Nephron progenitor cell (in vitro differentiated cells): ENCODE data around the gene ZFP36.

Source experiments
- DNase-seq: peaks from one replicate; pipeline ENCODE4 v3.0.0; 2021
- H3K27ac Mint-ChIP-seq: 2 replicates; pipeline ENCODE4 v1.8.0; 2021; ENCODE audit warnings: mild to moderate bottlenecking, moderate library complexity, mixed read lengths
- H3K27me3 Mint-ChIP-seq: 2 replicates; pipeline ENCODE4 v1.8.0; 2021; ENCODE audit warnings: mild to moderate bottlenecking, low read depth, mixed read lengths; ENCODE audit not compliant: poor library complexity
- H3K36me3 Mint-ChIP-seq: 2 replicates; pipeline ENCODE4 v1.8.0; 2021; ENCODE audit warnings: low read depth, mixed read lengths
- H3K4me1 Mint-ChIP-seq: 2 replicates; pipeline ENCODE4 v1.8.0; 2021; ENCODE audit warnings: mixed read lengths
- H3K4me3 Mint-ChIP-seq: 2 replicates; pipeline ENCODE4 v1.8.0; 2021; ENCODE audit warnings: mild to moderate bottlenecking, moderate library complexity, mixed read lengths
- H3K9me3 Mint-ChIP-seq: 2 replicates; pipeline ENCODE4 v1.8.0; 2021; ENCODE audit warnings: mild to moderate bottlenecking, moderate library complexity, mixed read lengths
- CTCF ChIP-seq: fragments of 200-600 bp; sonication (generic); IDR thresholded peaks from 2 replicates; pipeline ENCODE4 v1.5.0; 2021; ENCODE audit warnings: antibody characterized with exemption

Gene ZFP36

GRCh38 chr19:39389631-39390414 is 16.8 kb upstream of the ZFP36 start:
- H3K9me3 Mint-ChIP-seq: no peaks in the 10 kb centered on the region
- peak overlapping the region; percentile 96 for H3K4me3 Mint-ChIP-seq
- DNase-seq: no peak
- no peaks in the 10 kb centered on the region for H3K27me3 Mint-ChIP-seq
- peaks cover 42% of the 10 kb centered on the region for H3K36me3 Mint-ChIP-seq
- peak overlapping the region; percentile 100 for H3K27ac Mint-ChIP-seq
- peaks cover 30% of the 10 kb centered on the region for H3K4me1 Mint-ChIP-seq
- TF ChIP-seq CTCF: no peak

GRCh38 chr19:39390451-39390750 is 16.2 kb upstream of the ZFP36 start:
- Mint-ChIP-seq H3K27ac (peak overlapping the region; percentile 100), H3K4me1 (peaks cover 30% of the 10 kb centered on the region), H3K9me3 (no peaks in the 10 kb centered on the region), H3K4me3 (peak overlapping the region; percentile 96), H3K27me3 (no peaks in the 10 kb centered on the region), H3K36me3 (peaks cover 42% of the 10 kb centered on the region)
- DNase-seq: no peak
- TF ChIP-seq CTCF: no peak

GRCh38 chr19:39390751-39391437 is 15.8 kb upstream of the ZFP36 start, which contains the start of the genes MED29 and PAF1:
Gene MED29, plus strand, starts transcription at chr19:39391378. Its CDS starts 45 bp downstream, at chr19:39391423.
Gene PAF1, minus strand, starts transcription at chr19:39391106. Its CDS starts 242 bp downstream, at chr19:39390864.
- peak; percentile 90 for DNase-seq
- H3K9me3 Mint-ChIP-seq: no peaks in the 10 kb centered on the region
- no peak for TF ChIP-seq CTCF
- H3K36me3 Mint-ChIP-seq: peaks cover 42% of the 10 kb centered on the region
- H3K27me3 Mint-ChIP-seq: no peaks in the 10 kb centered on the region
- H3K27ac Mint-ChIP-seq: peak within 1 kb of the TSS; percentile 100
- H3K4me1 Mint-ChIP-seq: peaks cover 30% of the 10 kb centered on the region
- H3K4me3 Mint-ChIP-seq: peak within 1 kb of the TSS; percentile 96

- Mint-ChIP-seq H3K36me3 (peaks cover 36% of the 10 kb centered on the region), H3K27me3 (no peaks in the 10 kb centered on the region), H3K9me3 (no peaks in the 10 kb centered on the region), H3K4me1 (peaks cover 40% of the 10 kb centered on the region), H3K27ac (peak overlapping the region; percentile 52), H3K4me3 (no peak overlapping the region)
- peak; percentile 94 for TF ChIP-seq CTCF
- peak; percentile 92 for DNase-seq
These were observed 9.0 kb upstream of the ZFP36 start for GRCh38 chr19:39397360-39398296.

- no peak overlapping the region for H3K27ac Mint-ChIP-seq
These were observed 8.3 kb upstream of the ZFP36 start for GRCh38 chr19:39398297-39398864.

More at GRCh38 chr19:39398297-39398864, 8.3 kb upstream of the ZFP36 start:
- DNase-seq: no peak
- peaks cover 34% of the 10 kb centered on the region for H3K36me3 Mint-ChIP-seq
- TF ChIP-seq CTCF: no peak
- H3K4me1 Mint-ChIP-seq: peaks cover 42% of the 10 kb centered on the region
- H3K27me3 Mint-ChIP-seq: no peaks in the 10 kb centered on the region
- H3K4me3 Mint-ChIP-seq: no peak overlapping the region
- no peaks in the 10 kb centered on the region for H3K9me3 Mint-ChIP-seq
